DND-41 (cell line): Measurements from ENCODE around the gene TSPAN5.

ENCODE experiments used
- CTCF ChIP-seq: IDR thresholded peaks from 2 replicates; pipeline ENCODE4 v1.5.1; 2012; ENCODE audit warnings: borderline replicate concordance, low read length, moderate library complexity, mild to moderate bottlenecking; ENCODE audit not compliant: poor library complexity, severe bottlenecking; ENCODE audit errors: extremely low read depth
- EZH2 ChIP-seq: IDR thresholded peaks from 3 replicates; pipeline ENCODE4 v1.6.1; 2012; ENCODE audit warnings: borderline replicate concordance, low read depth, mild to moderate bottlenecking, moderate library complexity, low read length, inconsistent platforms; ENCODE audit not compliant: severe bottlenecking

- TF ChIP-seq CTCF (no peak), EZH2 (no peak)
Measured at GRCh38 chr4:98686043-98686707, 27.8 kb upstream of the TSPAN5 start.
